Left lung (tissue), 14 donors: ENCODE measurements around the gene PIGS. TPM values are rescaled to one million over a fixed set of nuclear protein-coding genes. Genes with fewer than 3 reads are reported as not detected.

Experiments
- ATAC-seq: fragments of 200-7000 bp; cut with Tn5 transposase; one replicate; pipeline ENCODE4 v1.9.1; 2020; ENCODE audit warnings: moderate library complexity
- DNase-seq, 4 donors: peaks; one replicate each; pipeline ENCODE4 v3.0.0-alpha.2; 2013 to 2020
- H3K27ac ChIP-seq, 2 donors: fragments of 200-600 bp; sonication (generic) in 1 of 2; one replicate each; pipeline versions ENCODE4 v1.5.0 to v1.8.0; 2020 to 2021
- H3K27me3 ChIP-seq, 2 donors: fragments of 200-600 bp; sonication (generic) in 1 of 2; one replicate each; pipeline versions ENCODE4 v1.5.0 to v1.8.0; 2020 to 2021
- H3K36me3 ChIP-seq, 2 donors: fragments of 200-600 bp; sonication (generic) in 1 of 2; one replicate each; pipeline versions ENCODE4 v1.5.0 to v1.8.0; 2020 to 2021
- H3K4me1 ChIP-seq, 2 donors: fragments of 200-600 bp; one replicate each; pipeline ENCODE4 v1.8.0; 2021
- H3K4me3 ChIP-seq, 2 donors: fragments of 200-600 bp; sonication (generic) in 1 of 2; one replicate each; pipeline versions ENCODE4 v1.5.0 to v1.8.0; 2020 to 2021; ENCODE audit warnings: mild to moderate bottlenecking in 1 of 2
- H3K9me3 ChIP-seq, 2 donors: fragments of 200-600 bp; sonication (generic) in 1 of 2; one replicate each; pipeline versions ENCODE4 v1.5.0 to v1.8.0; 2020 to 2021
- CTCF ChIP-seq, 2 donors: fragments of 200-600 bp; sonication (generic) in 1 of 2; IDR thresholded peaks; one replicate each; pipeline versions ENCODE4 v1.5.0 to v1.8.0; 2021; ENCODE audit warnings: antibody characterized with exemption in 2 of 2
- intact Hi-C, 2 donors: fragments of 100-400 bp; cut with DNase I; formaldehyde crosslinking; loops; one replicate each; pipeline versions ENCODE4 v1.11.2 to v1.14.2; 2022
- long read RNA-seq, 12 donors: library from polyadenylated mRNA in 2 of 12; unstranded in 2 of 12; transcript quantifications; one replicate each; pipeline ENCODE4 v2.0.0 and lab custom pipeline, GENCODE V29; 2019 to 2026
- polyA plus RNA-seq, 6 donors: library from polyadenylated mRNA; unstranded; fragments of 120-200 nt; gene quantifications; one replicate each; pipeline ENCODE4 v1.2.1, GENCODE V29; 2013; ENCODE audit not compliant: insufficient read length in 6 of 6
- total RNA-seq, 2 donors: library from RNA; stranded (reverse); fragmentation: NEBNext Ultra II Directional; extraction: Animal tissue kit (Norgen Biotek cat#: 25700); gene quantifications; one replicate each; pipeline ENCODE4 v1.2.1, GENCODE V29; 2021
- donor health status: DM: no; HTN: yes; CAD: no.
- donor health status: DM: no; HTN: no; CAD: no.

The PIGS gene
- total RNA-seq, result 10 to 100 TPM; 59.6 to 63.3 TPM
- polyA plus RNA-seq, result 10 to 100 TPM; 57.9 to 66.6 (median 64.0) TPM
- long read RNA-seq, donor 1, transcript PIGS-202 (12 exons, 2,877 nt), result major isoform, 11 of 17 reads
- long read RNA-seq, donor 1, partial matches to known transcripts, result 0 of 17 reads
- long read RNA-seq, donor 1, other reads (novel, unspliced or antisense), result 0 of 17 reads
- long read RNA-seq, donor 2, transcript PIGS-202 (12 exons, 2,877 nt), result major isoform, 7 of 17 reads
- long read RNA-seq, donor 2, transcript PIGS-203 (11 exons, 2,815 nt), result minor isoform, 6 of 17 reads
- long read RNA-seq, donor 2, partial matches to known transcripts, result 0 of 17 reads
- long read RNA-seq, donor 2, other reads (novel, unspliced or antisense), result 0 of 17 reads
- long read RNA-seq, donor 3, transcript PIGS-203 (11 exons, 2,815 nt), result major isoform, 8 of 18 reads
- long read RNA-seq, donor 3, transcript PIGS-202 (12 exons, 2,877 nt), result minor isoform, 7 of 18 reads
- long read RNA-seq, donor 3, partial matches to known transcripts, result 0 of 18 reads
- long read RNA-seq, donor 3, other reads (novel, unspliced or antisense), result 0 of 18 reads
- long read RNA-seq, donor 4, partial matches to known transcripts, result 6 of 11 reads
- long read RNA-seq, donor 4, other reads (novel, unspliced or antisense), result 1 of 11 reads
- long read RNA-seq, donor 5, transcript PIGS-202 (12 exons, 2,877 nt), result major isoform, 16 of 21 reads
- long read RNA-seq, donor 5, partial matches to known transcripts, result 0 of 21 reads
- long read RNA-seq, donor 5, other reads (novel, unspliced or antisense), result 0 of 21 reads
- long read RNA-seq, donor 6, transcript PIGS-202 (12 exons, 2,877 nt), result major isoform, 8 of 13 reads
- long read RNA-seq, donor 6, partial matches to known transcripts, result 0 of 13 reads
- long read RNA-seq, donor 6, other reads (novel, unspliced or antisense), result 0 of 13 reads
- long read RNA-seq, donor 7, transcript PIGS-202 (12 exons, 2,877 nt), result major isoform, 6 of 9 reads
- long read RNA-seq, donor 7, partial matches to known transcripts, result 0 of 9 reads
- long read RNA-seq, donor 7, other reads (novel, unspliced or antisense), result 0 of 9 reads
- long read RNA-seq, donor 8, transcript PIGS-203 (11 exons, 2,815 nt), result minor isoform, 6 of 17 reads
- long read RNA-seq, donor 8, transcript PIGS-202 (12 exons, 2,877 nt), result major isoform, 9 of 17 reads
- long read RNA-seq, donor 8, partial matches to known transcripts, result 0 of 17 reads
- long read RNA-seq, donor 8, other reads (novel, unspliced or antisense), result 0 of 17 reads
- long read RNA-seq, donor 9, result 0 reads
- long read RNA-seq, donor 10, transcript PIGS-202 (12 exons, 2,877 nt), result major isoform, 15 of 22 reads
- long read RNA-seq, donor 10, partial matches to known transcripts, result 1 of 22 reads
- long read RNA-seq, donor 10, other reads (novel, unspliced or antisense), result 3 of 22 reads
- long read RNA-seq, donor 11, result 0 reads
- long read RNA-seq, donor 12, transcript PIGS-202 (12 exons, 2,877 nt), result major isoform, 7 of 10 reads
- long read RNA-seq, donor 12, partial matches to known transcripts, result 0 of 10 reads
- long read RNA-seq, donor 12, other reads (novel, unspliced or antisense), result 0 of 10 reads

- ATAC-seq (peak; percentile 99), DNase-seq (peak; percentile 90 to 99 (median 96))
- TF ChIP-seq CTCF (IDR thresholded peaks at IDR 0.05), result no peak
- peaks cover 0 to 2% of the 10 kb centered on the region in 2 donors for H3K36me3 ChIP-seq
- intact Hi-C loops, result no loop called here
- H3K27ac ChIP-seq, result peak within 1 kb of the TSS; percentile 55 to 83
- H3K4me1 ChIP-seq, result peaks cover 7 to 53% of the 10 kb centered on the region in 2 donors
- H3K9me3 ChIP-seq, result no peaks in the 10 kb centered on the region
- no peaks in the 10 kb centered on the region for H3K27me3 ChIP-seq
- peak within 1 kb of the TSS; percentile 98 to 99 for H3K4me3 ChIP-seq
These were observed at the start of gene PIGS for GRCh38 chr17:28571361-28572122. Gene PIGS, minus strand, starts transcription at chr17:28571524. Its CDS starts 28 bp downstream, at chr17:28571496.

GRCh38 chr17:28620010-28620409 is 48.7 kb upstream of the PIGS start:
- intact Hi-C loops, result no loop called here
- DNase-seq (no peak), ATAC-seq (no peak)
- no peak for TF ChIP-seq CTCF (IDR thresholded peaks at IDR 0.05)
- Histone ChIP-seq H3K27me3 (no peaks in the 10 kb centered on the region), H3K4me1 (no peaks in the 10 kb centered on the region), H3K27ac (no peak overlapping the region), H3K4me3 (no peak overlapping the region), H3K9me3 (no peaks in the 10 kb centered on the region), H3K36me3 (peaks cover 4 to 100% of the 10 kb centered on the region in 2 donors)

- intact Hi-C loops, result loop anchor here in 1 of 2 donors (10.0 kb wide), 1 partner anchor 74 kb away; no protein-coding TSS in a partner anchor
These were observed 47.1 kb upstream of the PIGS start for GRCh38 chr17:28618464-28618863.

More at GRCh38 chr17:28618464-28618863, 47.1 kb upstream of the PIGS start:
- Histone ChIP-seq H3K9me3 (no peaks in the 10 kb centered on the region), H3K4me3 (no peak overlapping the region), H3K27me3 (no peaks in the 10 kb centered on the region), H3K36me3 (peaks cover 4 to 100% of the 10 kb centered on the region in 2 donors), H3K27ac (no peak overlapping the region), H3K4me1 (no peaks in the 10 kb centered on the region)
- TF ChIP-seq CTCF (IDR thresholded peaks at IDR 0.05), result no peak
- no peak for DNase-seq
- ATAC-seq, result no peak
